MM.1S (cell line): ENCODE data around the gene FBXW7.

Experiments used
- EZH2 ChIP-seq: fragments of 300-600 bp; sonication (generic); optimal IDR thresholded peaks from 2 replicates; pipeline ENCODE3; 2017; ENCODE audit warnings: low read depth, mild to moderate bottlenecking, antibody characterized with exemption, low read length, mixed read lengths
- TF ChIP-seq, protein P1 (sequence below): fragments of 300-600 bp; sonication (generic); IDR thresholded peaks from 2 replicates; pipeline ENCODE4 v1.5.1; 2016; ENCODE audit warnings: antibody characterized with exemption, low read length, mixed read lengths

GRCh38 chr4:152512483-152512882, 23.4 kb downstream of the FBXW7 start:
- TF ChIP-seq, protein P1, sequence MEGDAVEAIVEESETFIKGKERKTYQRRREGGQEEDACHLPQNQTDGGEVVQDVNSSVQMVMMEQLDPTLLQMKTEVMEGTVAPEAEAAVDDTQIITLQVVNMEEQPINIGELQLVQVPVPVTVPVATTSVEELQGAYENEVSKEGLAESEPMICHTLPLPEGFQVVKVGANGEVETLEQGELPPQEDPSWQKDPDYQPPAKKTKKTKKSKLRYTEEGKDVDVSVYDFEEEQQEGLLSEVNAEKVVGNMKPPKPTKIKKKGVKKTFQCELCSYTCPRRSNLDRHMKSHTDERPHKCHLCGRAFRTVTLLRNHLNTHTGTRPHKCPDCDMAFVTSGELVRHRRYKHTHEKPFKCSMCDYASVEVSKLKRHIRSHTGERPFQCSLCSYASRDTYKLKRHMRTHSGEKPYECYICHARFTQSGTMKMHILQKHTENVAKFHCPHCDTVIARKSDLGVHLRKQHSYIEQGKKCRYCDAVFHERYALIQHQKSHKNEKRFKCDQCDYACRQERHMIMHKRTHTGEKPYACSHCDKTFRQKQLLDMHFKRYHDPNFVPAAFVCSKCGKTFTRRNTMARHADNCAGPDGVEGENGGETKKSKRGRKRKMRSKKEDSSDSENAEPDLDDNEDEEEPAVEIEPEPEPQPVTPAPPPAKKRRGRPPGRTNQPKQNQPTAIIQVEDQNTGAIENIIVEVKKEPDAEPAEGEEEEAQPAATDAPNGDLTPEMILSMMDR = no peak
- no peak for TF ChIP-seq EZH2
